GM19455 (cell line): ENCODE data around the gene ANGPTL8.

Source experiments
- ATAC-seq: cut with Tn5 transposase; IDR thresholded peaks from one replicate; pipeline ENCODE4 v1.9.1; 2021; ENCODE audit not compliant: unreplicated experiment

ANGPTL8 gene

GRCh38 chr19:11260996-11261395, 21.6 kb downstream of the ANGPTL8 start:
- no peak for ATAC-seq

GRCh38 chr19:11261431-11261970, 22.1 kb downstream of the ANGPTL8 start:
- ATAC-seq: no peak

- ATAC-seq: no peak
These were observed 22.8 kb downstream of the ANGPTL8 start, which contains the start of gene DOCK6 for GRCh38 chr19:11261971-11262839. Gene DOCK6 (minus strand): TSS chr19:11262524. CDS start chr19:11262440, 84 bp downstream.

DNA sequence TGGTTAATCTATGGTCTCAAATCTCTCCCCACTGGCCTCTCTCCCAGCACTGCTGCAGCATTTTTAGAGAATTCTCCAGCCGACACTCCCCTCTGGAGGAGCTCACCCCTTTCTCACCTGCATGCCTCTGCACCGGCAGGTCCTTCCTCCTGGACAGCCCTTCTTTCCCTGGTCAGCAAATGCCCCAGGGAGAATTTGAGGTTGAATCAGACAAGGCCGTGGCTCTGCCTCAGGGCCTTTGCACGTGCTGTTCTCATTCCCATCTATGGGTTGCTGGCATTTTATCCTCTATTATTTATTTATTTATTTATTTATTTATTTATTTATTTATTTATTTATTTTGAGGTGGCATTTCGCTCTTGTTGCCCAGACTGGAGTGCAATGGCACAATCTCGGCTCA, 24.3 kb downstream of the ANGPTL8 start:
- no peak for ATAC-seq

DNA sequence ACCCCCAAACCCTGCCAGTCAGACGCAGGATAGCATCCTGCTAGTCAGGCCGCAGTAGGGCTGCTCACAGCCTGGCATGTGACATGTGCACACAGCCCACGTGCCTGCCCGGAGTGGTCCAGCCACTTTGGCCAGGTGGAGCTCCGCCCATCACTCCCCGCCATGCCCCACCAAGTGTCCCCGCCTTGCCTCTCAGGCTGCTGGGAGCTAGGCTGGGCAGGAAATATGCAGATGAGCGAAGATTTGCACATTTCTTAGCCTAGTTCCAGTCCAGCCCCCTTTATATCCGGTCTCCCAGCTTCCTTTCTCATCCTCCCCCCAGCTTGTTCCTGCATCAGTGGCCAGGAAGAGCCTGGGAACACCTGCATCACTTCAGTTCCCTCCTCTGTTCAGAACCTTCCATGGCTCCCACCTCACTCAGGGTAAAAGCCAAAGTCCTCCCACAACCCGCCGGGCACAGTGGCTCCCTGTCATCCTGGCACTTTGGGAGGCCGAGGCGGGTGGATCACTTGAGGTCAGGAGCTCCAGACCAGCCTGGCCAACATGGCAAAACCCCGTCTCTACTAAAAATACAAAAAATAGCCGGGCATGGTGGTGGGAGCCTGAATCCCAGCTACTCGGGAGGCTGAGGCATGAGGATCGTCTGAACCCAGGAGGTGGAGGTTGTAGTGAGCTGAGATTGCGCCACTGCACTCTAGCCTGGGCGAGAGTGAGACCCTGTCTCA, 25.2 kb downstream of the ANGPTL8 start:
- no peak for ATAC-seq

DNA sequence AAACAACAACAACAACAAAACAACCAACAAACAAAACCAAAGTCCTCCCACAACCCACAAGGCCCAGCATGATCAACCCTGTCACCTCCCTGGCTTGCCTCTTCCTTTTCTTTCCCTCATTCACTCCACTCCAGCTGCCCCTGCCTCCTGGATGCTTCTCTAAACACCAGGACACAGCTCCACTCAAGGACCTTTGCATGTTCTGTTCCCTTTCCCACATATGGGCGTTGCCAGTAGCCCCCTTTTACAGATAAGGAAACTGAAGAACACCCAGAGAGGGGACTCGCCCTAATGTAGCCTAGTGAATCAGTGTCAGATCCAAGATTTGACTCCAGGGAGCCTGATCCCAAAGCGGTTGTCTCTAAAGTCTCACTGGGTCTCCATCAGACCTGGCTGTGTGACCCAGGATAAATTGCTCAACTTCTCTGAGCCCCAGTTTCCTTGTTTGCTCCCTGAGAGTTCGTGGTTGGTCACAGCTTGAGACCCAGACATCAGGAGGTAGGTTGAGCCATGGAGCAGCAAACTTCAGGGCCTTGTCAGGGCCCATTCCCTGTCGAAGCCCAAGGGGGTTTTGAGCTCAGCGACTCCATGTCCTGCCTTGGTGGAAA, 25.9 kb downstream of the ANGPTL8 start:
- no peak for ATAC-seq

DNA sequence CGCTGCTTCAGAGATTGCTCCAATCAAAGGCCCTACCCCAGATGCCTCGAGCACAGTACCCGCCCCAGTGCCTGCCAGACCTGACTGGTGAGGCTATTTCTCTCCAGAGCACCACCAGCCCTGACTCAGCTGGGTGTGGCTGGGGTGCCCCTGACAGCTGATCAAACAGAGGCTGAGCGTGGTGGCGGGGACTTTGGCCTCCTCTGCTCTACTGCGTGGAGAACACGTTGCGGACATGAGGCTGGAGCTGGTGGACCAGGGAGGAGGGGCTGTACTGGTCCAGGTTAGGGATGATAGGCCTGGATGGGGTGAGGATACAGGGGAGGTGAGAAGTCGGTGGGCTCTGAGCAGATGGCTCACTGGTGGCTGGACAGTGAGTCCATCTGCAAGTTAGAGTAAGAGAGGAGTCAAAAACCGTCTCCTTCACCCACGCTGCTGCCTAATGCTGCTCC, 26.4 kb downstream of the ANGPTL8 start:
- no peak for ATAC-seq

- no peak for ATAC-seq
These were observed 28.1 kb downstream of the ANGPTL8 start for GRCh38 chr19:11267316-11268085.

DNA sequence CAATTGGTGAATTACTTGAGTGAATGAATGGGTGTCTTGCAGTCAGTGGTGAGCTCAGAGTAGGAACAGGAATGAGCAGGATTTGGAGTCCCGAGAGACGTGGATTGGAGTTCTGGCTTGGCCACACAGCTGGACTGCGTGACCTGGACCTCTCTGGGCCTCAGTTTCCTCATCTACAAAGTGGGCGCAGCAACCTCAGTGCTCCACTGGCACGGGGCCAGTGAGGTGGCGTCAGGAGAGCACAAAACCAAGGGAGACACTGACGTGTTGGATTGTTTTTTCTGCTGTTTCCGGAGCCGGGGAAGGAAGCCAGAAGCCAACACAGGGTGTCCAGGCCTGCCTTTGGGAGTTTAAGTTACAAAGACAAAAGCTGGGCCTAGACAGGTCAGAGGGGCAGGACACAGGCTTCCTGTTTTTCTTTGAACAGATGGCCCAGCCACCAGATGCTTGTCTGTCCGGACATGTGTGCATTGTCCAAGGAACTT, 29.4 kb downstream of the ANGPTL8 start:
- no peak for ATAC-seq

- ATAC-seq: no peak
These were observed 30.0 kb downstream of the ANGPTL8 start for GRCh38 chr19:11269408-11269807.

- no peak for ATAC-seq
These were observed 33.9 kb downstream of the ANGPTL8 start for GRCh38 chr19:11273296-11273695.

DNA sequence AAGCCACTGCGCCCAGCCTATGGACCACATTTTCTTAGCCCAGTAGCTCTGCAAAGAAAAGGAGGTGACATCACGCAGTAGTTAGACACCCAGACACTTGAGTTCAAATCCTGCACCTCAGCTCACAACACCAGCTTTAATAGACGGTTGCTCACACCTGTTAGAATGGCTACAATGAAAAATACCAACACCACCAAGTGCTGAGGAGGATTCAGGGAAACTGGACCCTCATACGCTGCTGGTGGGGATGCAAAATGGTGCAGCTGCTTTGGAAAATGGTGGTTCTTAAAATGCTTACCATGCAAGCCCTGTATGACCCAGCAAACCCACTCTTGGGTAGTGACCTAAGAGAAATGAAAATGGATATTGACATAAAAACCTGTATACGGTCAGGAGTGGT, 34.6 kb downstream of the ANGPTL8 start:
- no peak for ATAC-seq

- no peak for ATAC-seq
These were observed 35.2 kb downstream of the ANGPTL8 start for GRCh38 chr19:11274533-11275086.

DNA sequence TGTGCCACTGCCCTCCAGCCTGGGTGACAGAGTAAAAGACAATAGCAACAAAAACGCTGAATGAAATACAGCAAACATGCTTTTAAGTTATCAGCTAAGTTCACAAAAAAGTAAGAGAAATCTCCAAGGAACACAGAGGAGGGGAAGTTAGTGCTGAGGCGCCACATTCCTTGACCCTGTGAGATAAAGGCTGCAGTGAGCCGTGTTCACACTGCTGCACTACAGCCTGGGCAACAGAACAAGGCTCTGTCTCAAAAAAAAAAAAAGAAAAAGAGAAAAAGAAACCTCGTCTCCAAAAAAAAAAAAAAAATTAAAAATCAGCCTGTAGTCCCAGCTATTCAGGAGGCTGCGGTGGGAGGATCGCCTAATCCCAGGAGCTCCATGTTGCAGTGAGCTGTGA, 39.3 kb downstream of the ANGPTL8 start:
- no peak for ATAC-seq

- no peak for ATAC-seq
These were observed 40.3 kb downstream of the ANGPTL8 start for GRCh38 chr19:11279505-11280236.

DNA sequence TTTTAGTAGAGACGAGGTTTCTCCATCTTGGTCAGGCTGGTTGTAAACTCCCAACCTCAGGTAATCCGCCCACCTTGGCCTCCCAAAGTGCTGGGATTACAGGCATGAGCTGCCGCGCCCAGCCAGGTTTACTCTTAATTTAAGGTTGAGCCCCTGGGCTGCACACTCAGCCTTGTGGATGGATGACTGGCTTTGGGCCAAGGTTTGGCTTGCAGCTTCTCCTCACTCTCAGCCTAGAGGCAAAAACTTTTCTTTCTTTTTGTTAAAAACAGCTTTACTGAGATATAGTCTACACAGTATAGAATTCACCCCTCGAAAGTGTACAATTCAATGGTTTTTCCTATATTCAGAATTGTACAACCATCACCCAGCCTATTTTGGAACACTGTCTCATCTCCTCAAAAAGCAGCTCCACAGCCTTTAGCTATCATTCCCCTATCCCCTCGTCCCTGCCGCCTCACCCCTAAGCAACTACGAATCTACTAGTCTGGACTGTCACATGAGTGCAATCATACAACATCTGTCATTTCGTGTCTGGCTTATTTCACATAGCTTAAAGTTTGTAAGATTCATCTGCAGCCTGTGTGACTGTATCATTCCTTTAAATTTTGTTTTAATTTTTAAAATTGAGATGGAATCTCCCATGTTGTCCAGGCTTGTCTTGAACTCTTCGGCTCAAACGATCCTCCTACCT, 42.1 kb downstream of the ANGPTL8 start:
- no peak for ATAC-seq

DNA sequence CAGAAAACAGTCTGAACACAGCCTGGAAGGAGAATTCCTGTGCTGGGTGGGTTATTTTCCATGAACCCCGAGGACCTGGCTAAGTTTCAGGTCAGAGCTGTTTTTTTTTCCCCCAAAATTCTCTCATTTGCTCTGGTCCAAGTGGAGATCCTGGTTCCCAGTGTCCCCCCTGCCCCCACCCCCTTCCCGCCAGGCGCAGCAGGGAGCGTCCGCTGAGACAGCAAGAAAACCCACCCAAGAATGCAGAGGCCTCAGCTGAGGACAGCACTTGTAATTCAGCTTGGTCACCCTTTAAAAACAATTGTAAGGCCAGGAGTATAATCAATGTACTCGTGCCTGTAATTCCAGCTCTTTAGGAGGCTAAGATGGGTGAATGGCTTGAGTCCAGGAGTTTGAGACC, 45.1 kb downstream of the ANGPTL8 start:
- ATAC-seq: no peak

DNA sequence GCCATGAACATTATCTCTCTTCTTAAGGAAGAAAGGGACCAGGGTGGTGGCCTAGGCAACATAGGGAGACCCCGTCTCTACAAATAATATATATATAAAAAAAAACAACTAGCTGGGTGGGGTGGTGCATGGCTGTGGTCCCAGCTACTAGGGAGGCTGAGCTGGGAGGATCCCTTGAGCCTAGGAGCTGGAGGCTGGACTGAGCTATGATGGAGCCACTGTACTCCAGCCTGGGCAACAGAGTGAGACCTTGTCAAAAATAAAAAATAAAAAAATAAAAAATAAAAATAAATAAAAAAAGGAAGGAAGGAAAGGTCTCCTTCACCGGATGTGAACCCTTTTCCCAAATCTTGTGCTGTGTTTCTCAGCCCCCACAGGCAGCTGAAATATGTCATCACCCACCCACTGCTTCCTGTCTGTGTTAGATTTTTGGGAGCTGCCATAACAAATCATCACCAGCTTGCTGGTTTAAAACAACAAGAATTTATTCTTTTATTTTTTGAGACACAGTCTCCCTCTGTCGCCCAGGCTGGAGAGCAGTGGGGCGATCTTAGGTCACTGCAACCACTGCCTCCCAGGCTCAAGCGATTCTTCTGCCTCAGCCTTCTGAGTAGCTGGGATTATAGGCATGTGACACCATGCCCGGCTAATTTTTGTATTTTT, 47.0 kb downstream of the ANGPTL8 start:
- no peak for ATAC-seq
